ENCODE results near the gene UBE2U.
"Not testable (repeated sequence)": the region's sequence is repeated elsewhere in the genome, so short reads cannot be mapped to it uniquely, and the experiment has no call there.

Gene UBE2U

DNA sequence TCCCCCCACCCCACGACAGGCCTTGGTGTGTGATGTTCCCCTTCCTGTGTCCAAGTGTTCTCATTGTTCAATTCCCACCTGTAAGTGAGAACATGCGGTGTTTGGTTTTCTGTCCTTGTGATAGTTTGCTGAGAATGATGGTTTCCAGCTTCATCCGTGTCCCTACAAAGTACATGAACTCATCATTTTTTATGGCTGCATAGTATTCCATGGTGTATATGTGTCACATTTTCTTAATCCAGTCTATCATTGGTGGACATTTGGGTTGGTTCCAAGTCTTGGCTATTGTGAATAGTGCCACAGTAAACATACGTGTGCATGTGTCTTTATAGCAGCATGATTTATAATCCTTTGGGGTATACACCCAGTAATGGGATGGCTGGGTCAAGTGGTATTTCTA, 36.1 kb downstream of the UBE2U start:
- DNase-seq (ENCODE audit: low read depth in 1 of 2, low spot score in 1 of 2): not testable (repeated sequence)

- no peak for DNase-seq (ENCODE audit: low read depth in 1 of 2, low spot score in 1 of 2)
These were observed 36.8 kb downstream of the UBE2U start for GRCh38 chr1:64240206-64240605.

GRCh38 chr1:64241069-64241468, 37.6 kb downstream of the UBE2U start:
- DNase-seq (ENCODE audit: low read depth in 1 of 2, low spot score in 1 of 2): no peak

DNA sequence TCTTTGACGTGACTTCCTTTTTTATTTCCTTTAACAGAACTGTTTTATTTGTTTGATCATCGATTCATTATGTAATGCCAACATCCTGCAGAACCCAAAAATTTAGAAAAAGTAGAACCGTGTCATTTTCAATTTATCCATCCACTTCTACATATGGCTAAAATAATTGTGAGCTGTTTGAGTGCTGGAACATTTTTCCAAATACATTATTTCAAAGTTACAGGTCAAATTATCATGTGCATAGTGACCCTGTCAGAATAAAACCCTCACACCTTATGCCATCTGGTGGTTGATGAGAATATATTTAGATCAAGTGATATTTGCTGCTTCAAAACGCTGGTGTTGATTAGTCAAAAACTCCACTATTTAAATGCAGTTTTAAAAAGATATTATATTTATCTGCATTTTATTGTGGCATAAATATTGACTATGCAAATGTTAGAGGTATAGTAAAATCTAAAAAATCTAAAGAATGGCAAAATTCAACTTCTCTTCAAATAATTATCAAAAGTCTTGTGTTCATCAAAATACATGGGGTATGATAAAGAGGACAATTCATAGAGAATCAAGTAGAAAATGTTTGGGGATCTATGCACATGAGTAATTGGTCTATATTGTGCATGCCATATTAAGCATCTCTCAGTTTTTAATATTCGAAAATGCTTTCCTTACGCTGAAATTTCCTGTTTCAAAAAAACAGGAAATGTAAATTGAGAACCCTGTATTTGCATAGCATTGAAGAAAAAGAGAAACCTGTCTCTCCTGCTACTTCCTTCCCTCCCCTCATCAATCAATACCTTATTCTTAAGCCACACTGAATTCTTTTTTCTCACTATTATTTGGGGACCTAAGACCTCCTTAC, 39.7 kb downstream of the UBE2U start:
- no peak for DNase-seq (ENCODE audit: low read depth in 1 of 2, low spot score in 1 of 2)

DNA sequence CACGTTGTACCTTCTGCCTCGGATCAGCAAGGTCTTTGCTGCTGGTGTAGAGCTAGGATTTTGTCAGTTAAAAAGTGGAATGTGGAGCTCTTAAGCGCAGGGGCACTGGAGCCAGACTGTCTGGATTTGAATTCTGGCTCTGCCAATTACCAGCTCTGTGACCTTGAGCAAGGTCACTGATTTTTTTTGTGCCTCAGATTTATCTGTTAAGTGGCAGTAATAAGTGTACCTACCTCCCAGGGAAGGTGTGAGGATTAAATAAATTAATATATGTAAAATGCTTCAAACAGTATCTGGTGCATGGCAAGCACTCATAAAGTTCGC, 40.3 kb downstream of the UBE2U start:
- no peak for DNase-seq (ENCODE audit: low read depth in 1 of 2, low spot score in 1 of 2)

- no peak for DNase-seq (ENCODE audit: low read depth in 1 of 2, low spot score in 1 of 2)
These were observed 42.1 kb downstream of the UBE2U start for GRCh38 chr1:64245495-64245894.

DNA sequence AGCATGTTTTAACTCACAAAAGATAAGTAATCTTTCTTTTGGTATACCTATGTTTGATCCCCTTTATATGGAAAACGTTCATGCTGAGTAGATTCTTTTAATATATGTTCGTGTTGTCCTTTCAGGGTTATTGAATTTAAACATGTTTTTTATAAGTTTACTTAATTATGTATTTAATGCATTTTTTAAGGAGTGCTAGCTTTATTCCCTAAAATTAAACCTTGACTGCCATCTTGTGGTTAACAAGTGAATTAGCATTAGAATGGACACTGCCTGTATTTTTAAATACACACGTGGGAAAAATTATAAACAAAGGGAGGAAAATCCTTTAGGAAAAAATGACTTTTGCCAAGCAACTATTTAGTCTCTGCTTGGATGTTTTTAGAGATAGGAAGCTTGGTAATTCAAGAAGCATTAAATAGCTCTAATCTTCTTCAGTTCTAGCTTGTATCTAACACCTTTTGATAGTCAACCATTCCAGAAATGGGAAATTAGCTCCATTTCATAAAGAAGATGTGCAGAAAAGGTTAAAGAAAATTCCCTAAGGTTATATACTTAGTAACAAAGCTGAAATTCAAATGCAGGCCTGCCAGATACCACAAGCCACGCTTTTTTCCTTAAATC, 43.0 kb downstream of the UBE2U start:
- DNase-seq (ENCODE audit: low read depth in 1 of 2, low spot score in 1 of 2): no peak

DNA sequence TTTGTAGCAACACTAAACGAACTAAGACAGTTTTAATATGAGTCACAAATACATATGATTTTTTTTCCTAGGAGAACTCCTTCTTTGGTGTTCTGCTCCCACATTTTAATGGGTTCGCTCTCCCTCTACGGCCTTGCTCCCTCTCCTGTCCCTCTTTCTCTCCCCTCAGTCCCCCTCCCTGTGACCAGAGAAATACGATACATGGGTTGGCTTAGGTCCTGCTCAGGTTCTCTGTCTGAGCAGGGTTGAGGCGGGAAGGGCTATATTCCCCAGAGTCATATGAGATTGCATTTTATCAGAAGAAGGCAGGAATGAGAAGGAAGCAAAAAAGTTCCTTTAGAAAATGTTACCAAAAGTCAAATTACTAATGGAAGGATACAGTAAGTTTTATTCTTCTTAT, 44.6 kb downstream of the UBE2U start:
- no peak for DNase-seq (ENCODE audit: low read depth in 1 of 2, low spot score in 1 of 2)

DNA sequence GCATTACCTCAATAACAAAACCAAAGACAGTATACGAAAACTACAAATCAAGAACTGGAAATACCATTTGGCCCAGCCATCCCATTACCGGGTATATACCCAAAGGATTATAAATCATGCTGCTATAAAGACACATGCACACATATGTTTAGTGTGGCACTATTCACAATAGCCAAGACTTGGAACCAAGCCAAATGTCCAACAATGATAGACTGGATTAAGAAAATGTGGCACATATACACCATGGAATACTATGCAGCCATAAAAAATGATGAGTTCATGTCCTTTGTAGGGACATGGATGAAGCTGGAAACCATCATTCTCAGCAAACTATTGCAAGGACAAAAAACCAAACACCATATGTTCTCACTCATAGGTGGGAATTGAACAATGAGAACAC, 47.0 kb downstream of the UBE2U start:
- DNase-seq (ENCODE audit: low read depth in 1 of 2, low spot score in 1 of 2): not testable (repeated sequence)

DNA sequence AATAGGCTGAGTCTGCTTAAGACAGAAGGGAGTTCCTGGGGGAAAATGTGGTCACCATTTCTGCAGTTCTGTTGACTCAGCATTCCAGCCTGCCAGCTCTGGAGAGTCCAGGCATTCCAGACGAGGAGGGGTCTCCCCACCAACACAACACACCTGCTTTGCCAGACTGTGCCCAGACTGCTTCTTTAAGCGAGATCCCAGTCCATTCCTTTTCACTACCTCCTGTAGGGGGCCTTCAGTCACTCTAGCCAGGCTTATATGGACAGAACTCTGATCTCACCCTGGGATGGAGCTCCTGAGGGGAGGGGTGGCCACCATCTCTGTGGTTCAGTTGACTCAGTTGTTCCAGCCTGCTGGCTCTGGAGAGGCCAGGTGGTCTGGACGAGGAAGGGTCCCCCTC, 48.5 kb downstream of the UBE2U start:
- no peak for DNase-seq (ENCODE audit: low read depth in 1 of 2, low spot score in 1 of 2)

DNA sequence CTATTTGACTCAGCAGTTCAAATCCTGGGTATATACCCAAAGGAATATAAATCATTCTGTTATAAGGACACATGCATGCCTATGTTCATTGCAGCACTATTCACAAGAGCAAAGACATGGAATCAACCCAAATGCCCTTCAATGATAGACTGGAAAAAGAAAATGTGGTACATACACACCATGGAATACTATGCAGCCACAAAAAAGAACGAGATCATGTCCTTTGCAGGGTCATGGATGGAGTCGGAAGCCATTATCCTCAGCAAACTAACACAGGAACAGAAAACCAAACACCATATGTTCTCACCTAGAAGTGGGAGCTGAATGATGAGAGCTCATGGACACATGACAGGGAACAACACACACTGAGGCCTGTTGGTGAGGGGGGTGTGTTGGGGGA, 53.8 kb downstream of the UBE2U start:
- DNase-seq (ENCODE audit: low read depth in 1 of 2, low spot score in 1 of 2): not testable (repeated sequence)

- DNase-seq (ENCODE audit: low read depth in 1 of 2, low spot score in 1 of 2): not testable (repeated sequence)
These were observed 55.0 kb downstream of the UBE2U start for GRCh38 chr1:64258444-64258843.

DNA sequence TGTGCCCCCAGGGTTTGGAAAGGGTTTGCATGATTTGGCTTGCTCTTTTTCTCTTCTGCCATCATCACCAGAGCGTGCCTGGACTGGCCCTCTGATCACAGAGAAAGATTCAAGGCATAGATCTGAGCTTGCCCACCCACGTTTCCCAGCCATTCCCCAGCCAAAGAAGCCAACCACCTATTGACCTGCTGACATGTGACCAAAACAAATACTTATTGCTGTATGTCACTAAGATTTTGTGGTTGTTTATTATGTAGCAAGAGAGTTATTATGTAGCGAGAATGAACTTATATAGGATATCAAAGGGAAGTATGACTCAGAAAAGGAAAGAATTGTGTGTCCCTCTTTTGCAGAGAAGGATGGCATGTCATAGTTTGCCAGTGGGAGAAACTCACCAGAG, 59.9 kb downstream of the UBE2U start:
- no peak for DNase-seq (ENCODE audit: low read depth in 1 of 2, low spot score in 1 of 2)

GRCh38 chr1:64263856-64264255, 60.4 kb downstream of the UBE2U start:
- DNase-seq (ENCODE audit: low read depth in 1 of 2, low spot score in 1 of 2): no peak

- no peak for DNase-seq (ENCODE audit: low read depth in 1 of 2, low spot score in 1 of 2)
These were observed 61.7 kb downstream of the UBE2U start for GRCh38 chr1:64265141-64265540.

DNA sequence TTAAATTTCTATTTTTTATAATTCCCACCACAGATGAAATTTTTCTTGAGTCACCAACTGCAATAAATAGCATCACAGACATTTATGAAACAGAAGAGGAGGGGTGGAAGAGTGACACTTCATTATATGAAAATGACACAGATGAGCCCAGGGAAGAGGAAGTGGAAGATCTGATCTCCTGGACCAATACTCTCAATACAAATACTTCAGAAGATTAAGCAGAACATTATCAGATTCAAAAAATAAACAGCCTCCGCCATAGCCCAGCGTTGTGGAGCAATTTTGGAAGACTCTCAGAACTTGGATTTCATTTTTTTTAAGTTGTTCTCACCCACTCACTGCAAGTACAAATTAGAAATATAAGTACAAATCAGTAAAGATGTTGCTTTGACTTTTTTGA, 63.6 kb downstream of the UBE2U start:
- DNase-seq (ENCODE audit: low read depth in 1 of 2, low spot score in 1 of 2): no peak

DNA sequence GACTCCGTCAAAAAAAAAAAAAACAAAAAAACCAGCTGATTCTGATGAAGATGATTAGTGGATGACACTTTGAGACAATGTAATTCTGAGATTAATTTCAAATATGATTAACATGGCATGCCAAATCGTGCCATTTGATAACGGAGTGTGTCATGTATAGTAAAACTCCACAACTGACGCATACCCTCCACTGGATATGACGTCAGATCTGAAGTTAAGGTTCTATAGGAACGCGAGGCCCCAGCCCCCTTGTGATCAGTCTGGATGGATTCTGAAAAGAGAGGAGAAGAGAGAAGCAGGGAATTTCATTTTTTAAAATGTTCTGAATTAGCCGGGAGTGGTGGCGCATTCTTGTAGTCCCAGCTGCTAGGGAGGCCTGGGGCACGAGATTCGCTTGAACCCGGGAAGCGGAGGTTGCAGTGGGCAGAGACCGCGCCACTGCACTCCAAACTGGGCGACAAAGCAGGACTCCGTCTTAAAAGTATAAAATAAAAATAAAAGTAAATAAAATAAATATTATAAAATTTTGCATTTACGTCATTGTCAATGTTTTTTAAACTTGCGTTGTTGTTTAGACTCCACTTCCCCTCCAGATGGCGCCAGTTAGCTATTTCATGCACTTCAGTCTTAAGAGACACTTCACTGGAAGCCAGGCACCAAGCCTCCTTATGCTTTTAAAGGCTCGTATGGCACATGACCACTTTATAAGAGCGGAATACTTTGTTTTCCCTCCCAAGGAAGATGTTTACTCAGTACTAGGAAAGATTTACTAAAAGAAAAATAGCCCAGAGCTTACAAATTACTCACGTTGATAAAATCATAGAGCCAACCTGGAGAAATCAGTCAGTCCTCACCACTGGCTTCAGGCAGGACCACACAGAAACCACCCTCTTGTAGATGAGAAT, 65.5 kb downstream of the UBE2U start:
- peak; percentile 9 to 65 for DNase-seq (ENCODE audit: low read depth in 1 of 2, low spot score in 1 of 2)

DNA sequence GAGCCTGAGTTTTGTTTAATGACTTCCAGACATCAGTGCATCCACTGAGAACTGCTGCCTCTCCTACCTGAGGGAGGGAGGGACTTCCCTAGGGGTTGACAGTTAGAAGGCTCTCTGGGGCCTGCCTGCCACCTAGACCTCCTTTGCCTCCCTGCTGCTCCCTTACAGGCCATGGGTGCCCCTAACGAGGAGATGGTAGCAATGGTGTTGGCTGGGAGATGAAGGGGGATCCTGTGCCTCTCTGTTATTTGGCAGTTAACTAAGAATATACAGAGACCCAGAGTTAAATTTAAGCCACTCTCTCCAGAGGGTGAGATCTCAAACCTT, 66.1 kb downstream of the UBE2U start:
- no peak for DNase-seq (ENCODE audit: low read depth in 1 of 2, low spot score in 1 of 2)

DNA sequence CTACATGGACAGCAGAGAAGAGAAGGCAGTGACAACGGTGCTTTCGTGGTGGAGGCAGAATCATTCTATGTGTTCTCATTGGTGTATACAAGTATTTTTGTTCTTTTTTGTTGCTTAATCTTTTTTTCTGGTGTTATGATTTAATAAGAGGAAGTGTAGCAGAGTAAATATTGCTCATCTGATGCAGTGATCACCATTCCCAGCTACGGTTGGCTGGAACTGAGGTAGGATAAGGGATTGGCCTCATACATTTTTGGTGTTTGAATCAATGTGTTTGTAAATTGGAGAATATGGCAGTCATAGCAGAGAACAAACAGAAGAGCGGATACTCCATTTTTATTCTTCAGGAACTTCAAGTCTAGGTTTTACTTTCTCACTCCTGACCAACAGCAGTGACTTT, 76.6 kb downstream of the UBE2U start:
- DNase-seq (ENCODE audit: low read depth in 1 of 2, low spot score in 1 of 2): no peak

- no peak for DNase-seq (ENCODE audit: low read depth in 1 of 2, low spot score in 1 of 2)
These were observed 78.9 kb downstream of the UBE2U start for GRCh38 chr1:64282351-64282750.

GRCh38 chr1:64287071-64287470, 83.6 kb downstream of the UBE2U start:
- no peak for DNase-seq (ENCODE audit: low read depth in 1 of 2, low spot score in 1 of 2)

DNA sequence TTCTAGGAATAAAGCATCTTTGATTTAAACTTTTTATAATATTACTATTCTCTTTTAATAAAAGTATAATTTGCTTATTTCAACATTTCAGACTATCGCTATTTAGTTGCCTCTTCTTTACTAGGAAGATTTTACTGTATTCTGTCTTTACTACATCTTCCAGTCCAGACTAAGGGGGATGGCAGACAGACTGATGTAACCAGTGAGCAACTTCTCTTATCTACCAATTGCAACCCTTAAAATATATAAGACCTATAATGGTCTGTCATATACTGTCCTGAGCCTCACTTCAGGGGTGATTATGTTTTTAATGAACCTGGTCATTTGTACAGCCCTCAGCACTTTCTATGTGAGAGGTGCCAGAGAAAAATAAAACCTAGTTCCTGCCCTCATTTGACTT, 87.0 kb downstream of the UBE2U start:
- DNase-seq (ENCODE audit: low read depth in 1 of 2, low spot score in 1 of 2): no peak
